Mesendoderm (in vitro differentiated cells): ENCODE measurements around the gene SLC5A4.
"Not testable (repeated sequence)": the region's sequence is repeated elsewhere in the genome, so short reads cannot be mapped to it uniquely, and the experiment has no call there.

ENCODE experiments used
- DNase-seq: peaks from one replicate; pipeline ENCODE4 v3.0.0; 2013
- H2AK5ac ChIP-seq: 2 replicates; pipeline ENCODE4 v1.6.1; 2013; ENCODE audit warnings: low read length, inconsistent platforms
- H2BK120ac ChIP-seq: 2 replicates; pipeline ENCODE4 v1.6.1; 2013; ENCODE audit warnings: low read depth, mild to moderate bottlenecking, low read length, moderate library complexity, mixed read lengths
- H2BK15ac ChIP-seq: replicated peaks from 2 replicates; pipeline ENCODE4 v1.6.1; 2013; ENCODE audit warnings: low read depth, mild to moderate bottlenecking, moderate library complexity
- H2BK5ac ChIP-seq: 2 replicates; pipeline ENCODE4 v1.6.1; 2013; ENCODE audit warnings: low read length, inconsistent platforms
- H3K18ac ChIP-seq: 2 replicates; pipeline ENCODE4 v1.6.1; 2013; ENCODE audit warnings: mild to moderate bottlenecking, low read length, mixed read lengths
- H3K23ac ChIP-seq: one replicate; pipeline ENCODE4 v1.6.1; 2013; ENCODE audit warnings: low read length
- H3K27ac ChIP-seq: 2 replicates; pipeline ENCODE4 v1.5.1; 2013; ENCODE audit warnings: low read depth, mild to moderate bottlenecking, inconsistent platforms, low read length, moderate library complexity
- H3K27me3 ChIP-seq: 2 replicates; pipeline ENCODE4 v1.6.1; 2013; ENCODE audit warnings: low read length, control low read depth, mild to moderate bottlenecking, inconsistent platforms; ENCODE audit not compliant: insufficient read depth, poor library complexity
- H3K36me3 ChIP-seq: 2 replicates; pipeline ENCODE4 v1.6.1; 2013; ENCODE audit warnings: low read length, inconsistent platforms; ENCODE audit not compliant: control insufficient read depth, insufficient read depth
- H3K4ac ChIP-seq: one replicate; pipeline ENCODE4 v1.6.1; 2013; ENCODE audit warnings: low read depth, mild to moderate bottlenecking, low read length, moderate library complexity
- H3K4me1 ChIP-seq: 2 replicates; pipeline ENCODE4 v1.6.1; 2013; ENCODE audit warnings: low read depth, low read length, inconsistent platforms; ENCODE audit not compliant: control insufficient read depth
- H3K4me2 ChIP-seq: 2 replicates; pipeline ENCODE4 v1.6.1; 2013; ENCODE audit warnings: low read length
- H3K4me3 ChIP-seq: 2 replicates; pipeline ENCODE4 v1.5.1; 2013; ENCODE audit warnings: mild to moderate bottlenecking, low read length
- H3K56ac ChIP-seq: one replicate; pipeline ENCODE4 v1.6.1; 2013; ENCODE audit warnings: low read length
- H3K79me1 ChIP-seq: 2 replicates; pipeline ENCODE4 v1.6.1; 2013; ENCODE audit warnings: low read length, inconsistent platforms
- H3K79me2 ChIP-seq: 2 replicates; pipeline ENCODE4 v1.6.1; 2013; ENCODE audit warnings: mild to moderate bottlenecking, low read length; ENCODE audit not compliant: control insufficient read depth, insufficient read depth
- H3K9ac ChIP-seq: 2 replicates; pipeline ENCODE4 v1.6.1; 2013; ENCODE audit warnings: low read length, inconsistent platforms
- H4K5ac ChIP-seq: one replicate; pipeline ENCODE4 v1.6.1; 2013; ENCODE audit warnings: low read length
- H4K8ac ChIP-seq: one replicate; pipeline ENCODE4 v1.6.1; 2013; ENCODE audit warnings: low read depth, mild to moderate bottlenecking, control low read depth, low read length, moderate library complexity
- WGBS: extraction: QIAGEN DNeasy Blood & Tissue Kit; methylation state at CpG from one replicate; pipeline ENCODE4 v1.1.7; 2013; ENCODE audit warnings: low lambda C conversion rate, missing lambda C conversion rate; ENCODE audit not compliant: insufficient coverage; ENCODE audit errors: extremely low coverage; 5-methylcytosine and 5-hydroxymethylcytosine counted together

Gene SLC5A4

GRCh38 chr22:32199341-32199740 lies 55.8 kb downstream of the SLC5A4 start:
- H3K4me1 ChIP-seq, result peaks cover 6% of the 10 kb centered on the region
- H3K27me3 ChIP-seq, result no peaks in the 10 kb centered on the region
- no CpG with 5 or more reads among the region's 6 CpGs for WGBS

GRCh38 chr22:32197553-32198226 lies 57.5 kb downstream of the SLC5A4 start:
- not testable (repeated sequence) for H2AK5ac ChIP-seq, H3K18ac ChIP-seq, H3K56ac ChIP-seq, H3K4me2 ChIP-seq, H4K5ac ChIP-seq, DNase-seq, H4K8ac ChIP-seq, H2BK5ac ChIP-seq, H3K27me3 ChIP-seq, H2BK120ac ChIP-seq, H3K23ac ChIP-seq, H3K9ac ChIP-seq, H3K4me1 ChIP-seq, H3K79me2 ChIP-seq, H3K4ac ChIP-seq, H3K4me3 ChIP-seq, H3K79me1 ChIP-seq, H3K27ac ChIP-seq, H3K36me3 ChIP-seq, H2BK15ac ChIP-seq
- WGBS, result no CpG with 5 or more reads among the region's 5 CpGs

More at GRCh38 chr22:32199341-32199740, 55.8 kb downstream of the SLC5A4 start:
- H4K8ac ChIP-seq, result no peak overlapping the region
- no peak overlapping the region for H3K27ac ChIP-seq
- no peaks in the 10 kb centered on the region for H3K36me3 ChIP-seq
- no peak overlapping the region for H2BK15ac ChIP-seq
- H3K4me3 ChIP-seq, result no peak overlapping the region
- no peak overlapping the region for H2BK5ac ChIP-seq
- no peak for DNase-seq
- no peak overlapping the region for H3K9ac ChIP-seq
- no peaks in the 10 kb centered on the region for H3K79me2 ChIP-seq
- no peak overlapping the region for H3K4me2 ChIP-seq
- no peak overlapping the region for H4K5ac ChIP-seq
- no peak overlapping the region for H2BK120ac ChIP-seq
- H3K18ac ChIP-seq, result no peak overlapping the region
- no peak overlapping the region for H3K4ac ChIP-seq
- H3K79me1 ChIP-seq, result no peaks in the 10 kb centered on the region
- peak overlapping the region; percentile 15 for H3K56ac ChIP-seq
- H3K23ac ChIP-seq, result no peak overlapping the region
- no peak overlapping the region for H2AK5ac ChIP-seq

GRCh38 chr22:32195900-32196299 lies 59.2 kb downstream of the SLC5A4 start:
- no CpG with 5 or more reads among the region's 3 CpGs for WGBS
- H2AK5ac ChIP-seq, H4K5ac ChIP-seq, H3K36me3 ChIP-seq, H3K4ac ChIP-seq, H3K27me3 ChIP-seq, H3K9ac ChIP-seq, H3K27ac ChIP-seq, H2BK5ac ChIP-seq, H3K79me1 ChIP-seq, H3K23ac ChIP-seq, H2BK120ac ChIP-seq, DNase-seq, H3K4me1 ChIP-seq, H3K18ac ChIP-seq, H4K8ac ChIP-seq, H2BK15ac ChIP-seq, H3K79me2 ChIP-seq, H3K4me2 ChIP-seq, H3K4me3 ChIP-seq, H3K56ac ChIP-seq: not testable (repeated sequence)

- H3K79me1 ChIP-seq, H3K27me3 ChIP-seq, H2BK5ac ChIP-seq, H4K5ac ChIP-seq, H4K8ac ChIP-seq, H2BK120ac ChIP-seq, H3K23ac ChIP-seq, H3K4me2 ChIP-seq, H2BK15ac ChIP-seq, H3K9ac ChIP-seq, H3K18ac ChIP-seq, DNase-seq, H3K4me3 ChIP-seq, H3K27ac ChIP-seq, H3K36me3 ChIP-seq, H3K4ac ChIP-seq, H3K79me2 ChIP-seq, H2AK5ac ChIP-seq, H3K4me1 ChIP-seq, H3K56ac ChIP-seq: not testable (repeated sequence)
- no CpG with 5 or more reads among the region's 9 CpGs for WGBS
These were observed 61.8 kb downstream of the SLC5A4 start for GRCh38 chr22:32193346-32193745.

GRCh38 chr22:32191021-32191420 lies 64.1 kb downstream of the SLC5A4 start:
- not testable (repeated sequence) for H4K5ac ChIP-seq, H3K4me1 ChIP-seq, H3K18ac ChIP-seq, H3K23ac ChIP-seq, H3K36me3 ChIP-seq, DNase-seq, H2BK5ac ChIP-seq, H3K27ac ChIP-seq, H3K4me2 ChIP-seq, H4K8ac ChIP-seq, H3K27me3 ChIP-seq, H2AK5ac ChIP-seq, H3K4me3 ChIP-seq, H2BK120ac ChIP-seq, H3K4ac ChIP-seq, H3K56ac ChIP-seq, H2BK15ac ChIP-seq, H3K79me1 ChIP-seq, H3K9ac ChIP-seq, H3K79me2 ChIP-seq
- no CpG with 5 or more reads among the region's 15 CpGs for WGBS

GRCh38 chr22:32185821-32186220 lies 69.3 kb downstream of the SLC5A4 start:
- DNase-seq, result no peak
- whole genome bisulfite sequencing, result no CpG with 5 or more reads among the region's 3 CpGs
- no peak overlapping the region for H3K9ac ChIP-seq
- H4K5ac ChIP-seq, result no peak overlapping the region
- H2BK120ac ChIP-seq, result no peak overlapping the region
- H2BK15ac ChIP-seq, result no peak overlapping the region
- H3K27me3 ChIP-seq, result no peaks in the 10 kb centered on the region
- H3K4me2 ChIP-seq, result no peak overlapping the region
- no peak overlapping the region for H3K18ac ChIP-seq
- no peak overlapping the region for H3K4ac ChIP-seq
- no peak overlapping the region for H2BK5ac ChIP-seq
- H3K79me1 ChIP-seq, result no peaks in the 10 kb centered on the region
- H3K4me3 ChIP-seq, result no peak overlapping the region
- no peak overlapping the region for H3K56ac ChIP-seq
- no peak overlapping the region for H3K23ac ChIP-seq
- H3K79me2 ChIP-seq, result no peaks in the 10 kb centered on the region
- no peaks in the 10 kb centered on the region for H3K4me1 ChIP-seq
- no peaks in the 10 kb centered on the region for H3K36me3 ChIP-seq
- no peak overlapping the region for H2AK5ac ChIP-seq
- no peak overlapping the region for H3K27ac ChIP-seq
- H4K8ac ChIP-seq, result no peak overlapping the region
